Naive thymus-derived CD8-positive, alpha-beta T cell (primary cell): ENCODE data around the gene KRTAP10-2. TPM values are rescaled to one million over a fixed set of nuclear protein-coding genes. Genes with fewer than 3 reads are reported as not detected.

ENCODE experiments used
- ATAC-seq, 2 donors: fragments of 150-1000 bp; cut with Tn5 transposase in 1 of 2; sonication (Bioruptor Pico), chemical (Tn5 transposase) in 1 of 2; 1 replicate in 1 of 2; 2 replicates in 1 of 2; pipeline ENCODE4 v1.10.0; 2021; ENCODE audit warnings: mild to moderate bottlenecking in 2 of 2, moderate library complexity in 2 of 2
- POLR2A ChIA-PET: fragments of 350-600 bp; sonication (Branson Sonifier 250); formaldehyde crosslinking; loops from one replicate; lab custom pipeline; 2021; ENCODE audit warnings: antibody characterized with exemption; lab: Charles Lee
- DNase-seq, 10 donors: peaks; one replicate each; pipeline versions ENCODE4 v3.0.0 to v3.0.0-alpha.2; 2020 to 2022
- H3K27ac Mint-ChIP-seq, 10 donors: one replicate each; pipeline ENCODE4 v1.8.0; 2020 to 2022; ENCODE audit warnings: mild to moderate bottlenecking in 10 of 10, mixed read lengths in 10 of 10, moderate library complexity in 4 of 10, inconsistent platforms in 1 of 10
- H3K27me3 Mint-ChIP-seq, 5 donors: one replicate each; pipeline ENCODE4 v1.8.0; 2021 to 2022; ENCODE audit warnings: mixed read lengths in 5 of 5
- H3K36me3 Mint-ChIP-seq, 3 donors: one replicate each; pipeline ENCODE4 v1.8.0; 2020 to 2022; ENCODE audit warnings: mixed read lengths in 3 of 3, mild to moderate bottlenecking in 2 of 3, inconsistent platforms in 1 of 3
- H3K4me1 Mint-ChIP-seq, 4 donors: one replicate each; pipeline ENCODE4 v1.8.0; 2021 to 2022; ENCODE audit warnings: mixed read lengths in 4 of 4
- H3K4me3 Mint-ChIP-seq, 10 donors: one replicate each; pipeline ENCODE4 v1.8.0; 2020 to 2022; ENCODE audit warnings: mild to moderate bottlenecking in 10 of 10, mixed read lengths in 10 of 10, moderate library complexity in 6 of 10, inconsistent platforms in 1 of 10
- H3K9me3 Mint-ChIP-seq, 9 donors: one replicate each; pipeline ENCODE4 v1.8.0; 2020 to 2022; ENCODE audit warnings: mixed read lengths in 9 of 9, mild to moderate bottlenecking in 3 of 9, inconsistent platforms in 1 of 9, moderate library complexity in 1 of 9
- polyA plus RNA-seq, 3 donors: library from polyadenylated mRNA; unstranded; fragments of 300-500 nt; fragmentation: Illumina TruSeq; gene quantifications; one replicate each; pipeline ENCODE4 v1.2.3, GENCODE V29; 2021
- total RNA-seq, 8 experiments: library from RNA in 2 of 8; stranded (reverse) in 2 of 8; gene quantifications; one replicate each; pipeline ENCODE4 v1.2.3 and lab custom pipeline; 2021 to 2026

Gene KRTAP10-2
- total and polyA plus RNA-seq, 5 experiments from 2014 or later = not detected

- Mint-ChIP-seq H3K4me1 (peaks cover 25 to 36% (median 31%) of the 10 kb centered on the region in 4 donors), H3K27ac (peak overlapping the region; percentile 88 to 98 (median 96)), H3K9me3 (peaks cover 1 to 40% (median 26%) of the 10 kb centered on the region in 9 donors), H3K4me3 (peak overlapping the region; percentile 75 to 90 (median 82)), H3K36me3 (peaks cover 2 to 25% (median 21%) of the 10 kb centered on the region in 3 donors), H3K27me3 (no peaks in the 10 kb centered on the region)
- POLR2A ChIA-PET = interaction anchor here (1.0 to 1.6 kb wide), 7 partner anchors 11 to 380 kb away, joined by 3 to 15 read pairs (median 4); partner anchors contain the start of gene KRTAP12-3
- DNase-seq (peak in 9 of 10 donors; percentile 23 to 73 (median 48)), ATAC-seq (peak; percentile 93 to 98)
Observed at GRCh38 chr21:44547656-44548331, 3.5 kb downstream of the KRTAP10-2 start.

DNA sequence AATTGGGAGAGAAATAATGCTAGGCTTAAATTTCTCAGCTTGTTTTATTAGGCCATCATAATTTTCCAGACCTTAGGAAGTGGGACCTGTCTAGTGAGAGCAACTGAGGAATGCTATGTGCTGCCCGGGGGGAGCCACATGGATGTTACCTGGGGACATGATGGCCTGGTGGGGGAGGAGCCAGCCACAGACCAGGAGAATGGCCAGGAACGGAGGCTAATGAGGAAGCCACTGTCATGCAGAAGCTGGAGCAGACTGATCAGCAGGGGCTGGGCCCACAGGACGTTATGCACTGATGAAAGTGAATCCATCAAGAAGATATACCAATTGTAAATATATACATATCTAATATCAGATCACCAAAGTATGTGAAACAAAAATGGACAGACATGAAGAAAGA, 6.7 kb downstream of the KRTAP10-2 start:
- peaks cover 0 to 35% (median 24%) of the 10 kb centered on the region in 9 donors for H3K9me3 Mint-ChIP-seq
- peak in 1 of 10 donors; percentile 28 for DNase-seq
- H3K4me1 Mint-ChIP-seq = peaks cover 24 to 33% (median 28%) of the 10 kb centered on the region in 4 donors
- H3K27me3 Mint-ChIP-seq = no peaks in the 10 kb centered on the region
- H3K36me3 Mint-ChIP-seq = peaks cover 0 to 27% (median 20%) of the 10 kb centered on the region in 3 donors
- H3K27ac Mint-ChIP-seq = no peak overlapping the region
- no peak for ATAC-seq
- no peak overlapping the region for H3K4me3 Mint-ChIP-seq
- POLR2A ChIA-PET = no interaction called here

DNA sequence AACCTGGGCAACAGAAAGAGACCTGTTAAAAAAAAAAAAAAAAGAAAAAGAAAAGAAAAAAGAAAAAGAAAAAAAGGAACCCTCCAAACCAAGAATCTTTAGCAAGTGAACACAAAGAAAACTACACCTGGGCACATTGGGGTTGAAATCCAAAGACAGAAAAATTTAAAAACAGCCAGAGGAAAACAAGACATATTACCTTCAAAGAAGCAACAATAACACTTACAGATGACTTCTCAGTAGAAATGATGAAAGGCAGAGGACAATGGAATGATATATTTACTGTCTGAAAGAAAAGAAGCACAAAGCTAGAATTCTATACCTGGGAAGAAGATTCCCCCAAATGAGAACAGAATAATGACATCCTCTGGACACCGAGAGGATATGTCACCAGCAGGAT, 8.6 kb downstream of the KRTAP10-2 start:
- H3K36me3 Mint-ChIP-seq = peaks cover 0 to 25% (median 18%) of the 10 kb centered on the region in 3 donors
- H3K4me3 Mint-ChIP-seq = no peak overlapping the region
- H3K9me3 Mint-ChIP-seq = peaks cover 0 to 30% (median 21%) of the 10 kb centered on the region in 9 donors
- peaks cover 12 to 14% (median 13%) of the 10 kb centered on the region in 4 donors for H3K4me1 Mint-ChIP-seq
- DNase-seq = peak in 1 of 10 donors; percentile 10
- H3K27ac Mint-ChIP-seq = no peak overlapping the region
- POLR2A ChIA-PET = no interaction called here
- peaks cover 0 to 1% (median 0%) of the 10 kb centered on the region in 5 donors for H3K27me3 Mint-ChIP-seq
- ATAC-seq = no peak

DNA sequence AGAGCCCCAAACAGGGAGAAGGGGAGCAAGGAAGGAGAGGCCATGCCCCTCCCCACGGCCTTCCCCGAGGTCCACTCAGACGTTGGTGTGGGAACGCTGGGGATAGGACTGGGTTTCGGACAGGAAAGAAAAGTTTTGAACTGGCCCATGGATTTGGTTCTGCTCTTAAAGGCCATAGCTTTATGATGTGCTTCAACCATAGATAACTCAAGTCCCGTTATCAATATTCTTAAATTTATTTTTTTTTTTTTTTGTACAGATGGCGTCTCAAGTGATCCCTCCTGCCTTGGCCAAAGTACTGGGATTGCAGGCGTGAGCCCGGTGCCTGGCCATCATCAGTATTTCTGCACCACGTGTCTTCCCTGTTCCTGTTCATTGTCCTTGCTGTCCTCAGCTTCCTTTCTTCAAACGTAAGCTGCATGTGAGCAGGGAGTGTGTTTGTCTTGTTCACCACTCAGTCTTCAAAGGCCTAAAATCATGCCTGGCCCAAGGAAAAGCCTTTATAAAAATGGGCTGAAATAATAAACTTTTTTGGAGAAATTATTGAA, 10.5 kb downstream of the KRTAP10-2 start:
- no peak for ATAC-seq
- Mint-ChIP-seq H3K4me1 (peaks cover 0 to 3% (median under 1%) of the 10 kb centered on the region in 4 donors), H3K27me3 (peaks cover 0 to 2% (median 0%) of the 10 kb centered on the region in 5 donors), H3K36me3 (peaks cover 0 to 7% (median 5%) of the 10 kb centered on the region in 3 donors), H3K4me3 (no peak overlapping the region), H3K27ac (peak overlapping the region in 2 of 10 donors; percentile 48 to 60), H3K9me3 (peaks cover 0 to 11% (median 6%) of the 10 kb centered on the region in 9 donors)
- POLR2A ChIA-PET = interaction anchor here (0.7 kb wide), 3 partner anchors 23 to 335 kb away, joined by 3 to 4 read pairs (median 3); no protein-coding TSS in a partner anchor
- no peak for DNase-seq

GRCh38 chr21:44539991-44540666, 11.2 kb downstream of the KRTAP10-2 start, which contains the start of gene KRTAP10-1:
TSS of gene KRTAP10-1 (minus strand) at chr21:44540195. CDS start at chr21:44540150, 45 bp downstream.
- ATAC-seq (no peak), DNase-seq (peak in 1 of 10 donors; percentile 55)
- H3K27ac Mint-ChIP-seq = peak within 1 kb of the TSS in 1 of 10 donors; percentile 48
- peaks cover 0 to 2% (median 0%) of the 10 kb centered on the region in 3 donors for H3K36me3 Mint-ChIP-seq
- H3K4me1 Mint-ChIP-seq = peaks cover 0 to 3% (median under 1%) of the 10 kb centered on the region in 4 donors
- H3K4me3 Mint-ChIP-seq = no peak within 1 kb of the TSS
- H3K27me3 Mint-ChIP-seq = peaks cover 0 to 2% (median 0%) of the 10 kb centered on the region in 5 donors
- POLR2A ChIA-PET = interaction anchor here (0.7 kb wide), 2 partner anchors 22 to 260 kb away, joined by 3 to 4 read pairs; no protein-coding TSS in a partner anchor
- H3K9me3 Mint-ChIP-seq = peaks cover 0 to 5% (median 0%) of the 10 kb centered on the region in 9 donors

DNA sequence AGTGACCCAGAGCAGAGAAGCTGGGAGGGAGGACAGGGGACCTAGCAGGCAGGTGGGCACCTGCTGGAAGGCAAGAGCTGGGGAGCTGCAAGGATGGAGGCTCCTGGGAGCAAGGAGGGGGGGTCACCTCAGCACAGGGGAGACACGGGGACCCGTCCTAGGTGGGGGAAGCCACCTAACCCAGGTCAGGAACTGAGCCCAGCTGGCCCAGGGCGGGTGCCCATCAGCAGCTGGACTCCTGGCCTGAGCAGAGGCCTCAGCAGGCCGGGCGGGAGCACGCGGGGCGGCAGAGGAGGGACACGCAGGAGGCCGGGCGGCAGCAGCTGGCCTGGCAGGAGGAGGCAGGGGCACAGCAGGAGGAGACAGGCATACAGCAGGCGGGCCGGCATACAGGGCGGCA, 12.3 kb downstream of the KRTAP10-2 start:
- DNase-seq (peak in 1 of 10 donors; percentile 55), ATAC-seq (no peak)
- POLR2A ChIA-PET = no interaction called here
- H3K4me3 Mint-ChIP-seq = no peak overlapping the region
- peaks cover 0 to 3% (median under 1%) of the 10 kb centered on the region in 4 donors for H3K4me1 Mint-ChIP-seq
- peaks cover 0 to 2% (median 0%) of the 10 kb centered on the region in 5 donors for H3K27me3 Mint-ChIP-seq
- H3K27ac Mint-ChIP-seq = peak overlapping the region in 3 of 10 donors; percentile 50 to 80 (median 69)
- peaks cover 0 to 3% (median 0%) of the 10 kb centered on the region in 9 donors for H3K9me3 Mint-ChIP-seq
- H3K36me3 Mint-ChIP-seq = peaks cover 0 to 2% (median 0%) of the 10 kb centered on the region in 3 donors

DNA sequence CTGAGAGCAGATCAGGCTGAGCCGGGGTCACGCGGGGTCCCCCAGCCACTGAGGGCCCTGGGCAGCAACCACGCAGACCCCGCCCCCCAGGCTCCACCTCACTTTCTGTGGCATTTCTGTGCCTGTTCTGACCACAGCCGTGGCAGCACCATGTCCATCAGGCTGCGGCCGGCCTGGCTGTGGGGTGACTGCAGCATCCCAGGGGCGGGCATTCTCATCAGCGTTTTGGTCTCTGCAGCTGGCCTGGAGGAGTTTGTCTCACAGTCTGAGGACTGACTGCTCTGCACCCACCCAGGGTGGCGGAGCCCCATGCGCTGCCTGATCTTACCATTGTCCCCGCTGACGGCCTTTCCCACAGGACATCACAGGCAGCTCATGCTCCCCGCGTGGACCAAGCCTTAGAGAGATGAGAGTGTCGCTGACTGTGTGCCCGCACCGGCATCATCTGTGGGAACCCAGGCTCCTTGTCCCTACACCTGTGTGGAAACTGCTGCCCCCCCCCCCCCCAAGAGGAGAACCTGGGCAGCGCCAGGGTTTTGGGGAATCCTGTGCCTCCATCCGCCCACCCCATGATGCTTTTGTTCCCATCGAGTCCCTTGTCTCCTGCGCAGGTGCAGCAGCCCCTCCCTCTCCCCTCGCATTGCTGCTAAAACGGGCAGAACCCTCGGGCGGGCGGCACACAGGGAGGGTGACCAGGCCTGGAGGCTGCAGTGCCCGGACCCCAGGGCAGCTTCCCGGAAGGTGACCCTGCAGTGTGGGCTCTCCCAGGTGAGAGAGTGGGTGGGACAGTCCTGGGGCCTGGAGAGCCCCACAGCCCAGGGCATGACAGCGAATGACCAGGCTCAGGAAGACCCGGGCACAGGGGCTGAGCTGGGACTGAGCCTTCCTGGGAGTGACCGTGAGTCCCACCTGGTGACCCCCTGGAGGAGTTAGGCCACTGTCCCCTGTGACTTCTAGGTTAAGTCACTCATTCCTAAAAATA, 13.1 kb downstream of the KRTAP10-2 start:
- peaks cover 0 to 3% (median 0%) of the 10 kb centered on the region in 9 donors for H3K9me3 Mint-ChIP-seq
- no peak overlapping the region for H3K4me3 Mint-ChIP-seq
- H3K27me3 Mint-ChIP-seq = peaks cover 0 to 2% (median 0%) of the 10 kb centered on the region in 5 donors
- peaks cover 0 to 2% (median 0%) of the 10 kb centered on the region in 3 donors for H3K36me3 Mint-ChIP-seq
- POLR2A ChIA-PET = no interaction called here
- H3K4me1 Mint-ChIP-seq = peaks cover 0 to 3% (median under 1%) of the 10 kb centered on the region in 4 donors
- H3K27ac Mint-ChIP-seq = peak overlapping the region in 1 of 10 donors; percentile 80
- peak in 2 of 10 donors; percentile 0 to 24 for DNase-seq
- no peak for ATAC-seq

DNA sequence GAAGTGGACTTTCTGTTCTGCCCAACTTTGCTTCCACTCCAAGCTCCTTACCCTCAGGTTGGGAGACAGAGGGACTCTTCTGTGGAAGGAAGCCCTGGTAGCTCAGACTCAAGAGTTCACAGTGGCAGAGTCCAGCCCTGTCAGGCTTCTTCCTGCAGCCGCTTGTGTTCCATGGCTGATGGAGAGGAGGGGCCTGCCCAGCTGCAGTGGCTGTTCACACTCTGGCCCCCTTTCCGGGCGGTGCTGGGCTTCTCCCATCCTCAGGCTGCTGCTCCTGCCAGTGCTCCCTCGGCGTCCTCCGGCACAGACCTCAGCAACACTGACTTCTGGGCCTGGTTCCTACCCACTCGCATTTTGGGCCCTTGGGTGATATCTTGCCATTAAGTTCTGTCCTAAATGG, 15.3 kb downstream of the KRTAP10-2 start:
- Mint-ChIP-seq H3K27me3 (peaks cover 0 to 2% (median 0%) of the 10 kb centered on the region in 5 donors), H3K4me3 (no peak overlapping the region), H3K9me3 (peaks cover 0 to 3% (median 0%) of the 10 kb centered on the region in 9 donors), H3K4me1 (peaks cover 0 to 1% (median 0%) of the 10 kb centered on the region in 4 donors), H3K36me3 (no peaks in the 10 kb centered on the region), H3K27ac (no peak overlapping the region)
- DNase-seq (peak in 1 of 10 donors; percentile 15), ATAC-seq (no peak)
- POLR2A ChIA-PET = no interaction called here

GRCh38 chr21:44534688-44535087, 16.6 kb downstream of the KRTAP10-2 start:
- DNase-seq (peak in 1 of 10 donors; percentile 11), ATAC-seq (no peak)
- peaks cover 0 to 2% (median 0%) of the 10 kb centered on the region in 9 donors for H3K9me3 Mint-ChIP-seq
- no peak overlapping the region for H3K27ac Mint-ChIP-seq
- H3K4me3 Mint-ChIP-seq = no peak overlapping the region
- H3K4me1 Mint-ChIP-seq = peaks cover 0 to 4% (median 1%) of the 10 kb centered on the region in 4 donors
- H3K27me3 Mint-ChIP-seq = peaks cover 0 to 7% (median 2%) of the 10 kb centered on the region in 5 donors
- POLR2A ChIA-PET = no interaction called here
- H3K36me3 Mint-ChIP-seq = no peaks in the 10 kb centered on the region

- H3K9me3 Mint-ChIP-seq = no peaks in the 10 kb centered on the region
- DNase-seq = peak in 1 of 10 donors; percentile 53
- H3K27me3 Mint-ChIP-seq = peaks cover 0 to 7% (median 2%) of the 10 kb centered on the region in 5 donors
- H3K27ac Mint-ChIP-seq = no peak overlapping the region
- POLR2A ChIA-PET = no interaction called here
- no peak overlapping the region for H3K4me3 Mint-ChIP-seq
- ATAC-seq = no peak
- H3K36me3 Mint-ChIP-seq = no peaks in the 10 kb centered on the region
- peaks cover 0 to 6% (median 1%) of the 10 kb centered on the region in 4 donors for H3K4me1 Mint-ChIP-seq
Observed at GRCh38 chr21:44533891-44534627, 17.2 kb downstream of the KRTAP10-2 start.
